Psoas muscle (tissue), 8 donors: ENCODE results near the gene GRHL3. TPM values are rescaled to one million over a fixed set of nuclear protein-coding genes. Genes with fewer than 3 reads are reported as not detected.

ENCODE experiments used
- ATAC-seq, 4 donors: fragments of 200-7000 bp; cut with Tn5 transposase; one replicate each; pipeline ENCODE4 v1.9.1; 2020; ENCODE audit warnings: moderate library complexity in 3 of 4, mild to moderate bottlenecking in 2 of 4
- DNase-seq, 2 donors: peaks; one replicate each; pipeline ENCODE4 v3.0.0-alpha.2; 2020
- H3K27ac ChIP-seq: fragments of 200-600 bp; one replicate; pipeline ENCODE4 v1.8.0; 2022
- H3K27me3 ChIP-seq, 3 donors: fragments of 200-600 bp in 1 of 3; one replicate each; pipeline versions ENCODE4 v1.6.1 to v1.8.0; 2013 to 2022; ENCODE audit warnings: low read length in 2 of 3, mild to moderate bottlenecking in 2 of 3, moderate library complexity in 1 of 3; ENCODE audit not compliant: insufficient read depth in 3 of 3
- H3K36me3 ChIP-seq, 2 donors: fragments of 200-600 bp in 1 of 2; one replicate each; pipeline versions ENCODE4 v1.6.1 to v1.8.0; 2013 to 2022; ENCODE audit warnings: low read depth in 1 of 2, mild to moderate bottlenecking in 1 of 2, moderate library complexity in 1 of 2; ENCODE audit not compliant: insufficient read depth in 1 of 2
- H3K4me1 ChIP-seq: fragments of 200-600 bp; one replicate; pipeline ENCODE4 v1.8.0; 2022
- H3K4me3 ChIP-seq: fragments of 200-600 bp; one replicate; pipeline ENCODE4 v1.8.0; 2022; ENCODE audit warnings: mild to moderate bottlenecking
- H3K9me3 ChIP-seq: fragments of 200-600 bp; one replicate; pipeline ENCODE4 v1.8.0; 2022
- WGBS, 3 donors: extraction: QIAGEN DNeasy Blood & Tissue Kit; methylation state at CpG; one replicate each; pipeline versions ENCODE4 v1.1.6 to v1.1.7; 2013; 5-methylcytosine and 5-hydroxymethylcytosine counted together
- intact Hi-C, 2 donors: fragments of 100-400 bp; cut with DNase I; formaldehyde crosslinking; loops; one replicate each; pipeline versions ENCODE4 v1.11.0 to v1.14.2; 2022
- polyA plus RNA-seq, 3 donors: library from polyadenylated mRNA; stranded (reverse); fragments of 200-250 nt; gene quantifications; one replicate each; pipeline ENCODE4 v1.2.3, GENCODE V29; 2013
- total RNA-seq, 4 donors: library from RNA; stranded (reverse); fragmentation: NEBNext Ultra II Directional in 2 of 4; extraction: Animal tissue kit (Norgen Biotek cat#: 25700) in 2 of 4; gene quantifications; one replicate each; pipeline versions ENCODE4 v1.2.1 to v1.2.4, GENCODE V29; 2021 to 2023
- TF ChIP-seq, protein P1 (sequence below): fragments of 200-600 bp; IDR thresholded peaks from one replicate; pipeline ENCODE4 v1.8.0; 2022; ENCODE audit warnings: antibody characterized with exemption
- donor health status: healthy with polysubstance abuse.
- donor health status: DM: no; HTN: no; CAD: no; lungs with moderate emphysema.
- donor health status: Bipolar disorder and iron deficiency.
- donor health status: healthy.
- donor health status: DM: yes; HTN: yes; CAD: no.
- donor health status: DM: no; HTN: no; CAD: no.
- donor health status: DM: no; HTN: no; CAD: no.
- donor health status: DM: yes; HTN: yes; CAD: no.

The GRHL3 gene
- total and polyA plus RNA-seq, 7 donors: 0.08 to 0.30 TPM; not detected in 5

DNA sequence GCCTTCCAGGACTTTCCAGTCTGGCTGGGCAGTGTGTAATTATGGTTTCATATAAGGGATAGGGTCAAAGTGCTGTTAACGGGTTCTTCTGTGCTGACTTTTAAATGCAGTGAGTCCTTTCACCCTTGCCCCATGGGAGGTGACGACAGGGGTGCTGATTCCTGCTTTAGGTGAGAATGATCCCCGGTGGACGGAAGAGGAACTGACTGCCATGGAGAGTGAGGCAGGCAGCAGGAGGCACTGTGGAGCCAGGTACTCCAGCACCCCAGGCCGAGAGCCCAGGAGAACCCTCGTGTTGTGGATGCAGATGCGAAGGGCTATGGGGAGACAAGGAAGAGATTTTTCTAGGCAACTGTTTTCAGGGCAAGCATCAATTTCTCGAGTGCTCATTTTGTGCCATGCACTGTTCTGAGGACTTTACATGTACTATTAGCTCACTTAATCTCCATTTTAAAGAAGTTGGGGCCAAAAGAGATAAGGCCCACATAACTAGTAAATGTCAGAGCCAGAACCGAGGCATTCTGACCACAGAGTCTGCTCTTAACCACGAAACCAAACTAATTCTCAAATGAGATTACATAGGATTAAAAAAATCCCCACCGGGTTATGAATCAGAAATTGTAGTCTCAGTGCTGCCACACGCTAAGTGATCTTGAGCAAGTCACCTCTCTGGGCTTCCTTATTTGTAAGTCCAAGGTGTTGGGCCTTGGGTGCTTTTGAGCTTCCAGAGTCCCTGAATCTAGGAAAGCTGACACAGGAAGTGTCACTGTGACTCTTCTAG, 66.2 kb downstream of the GRHL3 start:
- intact Hi-C loops: loop anchor here in 1 of 2 donors (5.0 kb wide), 1 partner anchor 63 kb away; no protein-coding TSS in a partner anchor

GRCh38 chr1:24386241-24386640, 67.1 kb downstream of the GRHL3 start:
- Histone ChIP-seq H3K9me3 (no peaks in the 10 kb centered on the region), H3K36me3 (no peaks in the 10 kb centered on the region), H3K4me1 (no peaks in the 10 kb centered on the region), H3K4me3 (no peak overlapping the region), H3K27ac (no peak overlapping the region), H3K27me3 (no peaks in the 10 kb centered on the region)
- DNase-seq: no peak
- WGBS, 3 donors: 50 to 58% (median 54%) methylated on average over 9 of the region's 9 CpGs
- no peak for ATAC-seq
- intact Hi-C loops: loop anchor here in 1 of 2 donors (5.0 kb wide), 1 partner anchor 64 kb away; no protein-coding TSS in a partner anchor
- TF ChIP-seq, protein P1, sequence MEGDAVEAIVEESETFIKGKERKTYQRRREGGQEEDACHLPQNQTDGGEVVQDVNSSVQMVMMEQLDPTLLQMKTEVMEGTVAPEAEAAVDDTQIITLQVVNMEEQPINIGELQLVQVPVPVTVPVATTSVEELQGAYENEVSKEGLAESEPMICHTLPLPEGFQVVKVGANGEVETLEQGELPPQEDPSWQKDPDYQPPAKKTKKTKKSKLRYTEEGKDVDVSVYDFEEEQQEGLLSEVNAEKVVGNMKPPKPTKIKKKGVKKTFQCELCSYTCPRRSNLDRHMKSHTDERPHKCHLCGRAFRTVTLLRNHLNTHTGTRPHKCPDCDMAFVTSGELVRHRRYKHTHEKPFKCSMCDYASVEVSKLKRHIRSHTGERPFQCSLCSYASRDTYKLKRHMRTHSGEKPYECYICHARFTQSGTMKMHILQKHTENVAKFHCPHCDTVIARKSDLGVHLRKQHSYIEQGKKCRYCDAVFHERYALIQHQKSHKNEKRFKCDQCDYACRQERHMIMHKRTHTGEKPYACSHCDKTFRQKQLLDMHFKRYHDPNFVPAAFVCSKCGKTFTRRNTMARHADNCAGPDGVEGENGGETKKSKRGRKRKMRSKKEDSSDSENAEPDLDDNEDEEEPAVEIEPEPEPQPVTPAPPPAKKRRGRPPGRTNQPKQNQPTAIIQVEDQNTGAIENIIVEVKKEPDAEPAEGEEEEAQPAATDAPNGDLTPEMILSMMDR: no peak

More for the DNA sequence above, 66.2 kb downstream of the GRHL3 start:
- Histone ChIP-seq H3K4me1 (no peaks in the 10 kb centered on the region), H3K4me3 (no peak overlapping the region), H3K36me3 (no peaks in the 10 kb centered on the region), H3K27me3 (no peaks in the 10 kb centered on the region), H3K9me3 (no peaks in the 10 kb centered on the region), H3K27ac (no peak overlapping the region)
- TF ChIP-seq, protein P1: no peak
- ATAC-seq: no peak
- WGBS, 3 donors: 92 to 93% (median 92%) methylated on average over 12 of the region's 12 CpGs
- DNase-seq: no peak

GRCh38 chr1:24386931-24387330, 67.8 kb downstream of the GRHL3 start:
- ATAC-seq (no peak), DNase-seq (no peak)
- no peak overlapping the region for H3K27ac ChIP-seq
- WGBS, 3 donors: 88 to 94% (median 92%) methylated on average over 11 of the region's 11 CpGs
- TF ChIP-seq, protein P1: no peak
- H3K36me3 ChIP-seq: no peaks in the 10 kb centered on the region
- H3K9me3 ChIP-seq: no peaks in the 10 kb centered on the region
- H3K4me1 ChIP-seq: peaks cover 1% of the 10 kb centered on the region
- no peaks in the 10 kb centered on the region for H3K27me3 ChIP-seq
- intact Hi-C loops: loop anchor here in 1 of 2 donors (5.0 kb wide), 1 partner anchor 65 kb away; no protein-coding TSS in a partner anchor
- no peak overlapping the region for H3K4me3 ChIP-seq

DNA sequence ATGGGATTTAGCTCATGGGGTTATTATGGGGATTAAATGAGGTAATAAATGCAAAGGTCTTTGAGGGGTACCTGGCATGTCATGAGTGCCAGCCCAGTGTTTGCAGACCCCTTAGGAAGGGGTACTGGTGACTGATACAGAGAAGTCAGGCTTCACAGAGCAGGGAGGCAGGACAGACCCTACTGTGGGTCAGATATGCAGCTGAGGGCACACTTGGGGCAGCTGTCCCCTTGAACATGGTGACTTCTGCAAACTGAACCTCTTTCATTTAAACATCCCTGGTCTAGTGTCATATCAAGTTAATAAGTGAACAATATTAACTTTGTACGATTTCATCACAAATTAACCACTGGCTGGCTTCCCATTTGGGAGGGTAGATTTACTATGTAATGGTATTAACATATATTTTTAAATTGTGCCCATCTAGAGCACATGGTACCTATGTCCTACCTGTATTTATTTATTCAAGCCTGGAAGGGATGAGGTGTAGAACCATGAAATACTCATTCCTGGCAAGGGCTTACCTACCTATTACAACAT, 68.5 kb downstream of the GRHL3 start:
- no peaks in the 10 kb centered on the region for H3K36me3 ChIP-seq
- no peak for DNase-seq
- no peak overlapping the region for H3K27ac ChIP-seq
- H3K9me3 ChIP-seq: no peaks in the 10 kb centered on the region
- no peaks in the 10 kb centered on the region for H3K27me3 ChIP-seq
- WGBS, 3 donors: 82 to 90% (median 89%) methylated on average over 1 of the region's 1 CpG
- TF ChIP-seq, protein P1: no peak
- ATAC-seq: no peak
- H3K4me3 ChIP-seq: no peak overlapping the region
- intact Hi-C loops: loop anchor here in 1 of 2 donors (2.0 to 5.0 kb wide), 2 partner anchors 65 to 235 kb away; no protein-coding TSS in a partner anchor
- H3K4me1 ChIP-seq: peaks cover 4% of the 10 kb centered on the region
